HEK293T (cell line): Measurements from ENCODE around the gene CASD1.

ENCODE experiments used
- BHLHE40 ChIP-seq: fragments of 450-650 bp; IDR thresholded peaks from 2 replicates; pipeline ENCODE4 v1.6.1; 2016; ENCODE audit warnings: mild to moderate bottlenecking, moderate library complexity, borderline replicate concordance
- FOXA1 ChIP-seq: fragments of 450-650 bp; IDR thresholded peaks from 2 replicates; pipeline ENCODE4 v1.6.1; 2016; ENCODE audit warnings: mild to moderate bottlenecking
- FOXK2 ChIP-seq: fragments of 450-650 bp; IDR thresholded peaks from 2 replicates; pipeline ENCODE4 v1.6.1; 2016; ENCODE audit warnings: mild to moderate bottlenecking
- FOXM1 ChIP-seq: fragments of 450-650 bp; IDR thresholded peaks from 2 replicates; pipeline ENCODE4 v1.6.1; 2017; ENCODE audit warnings: mild to moderate bottlenecking, borderline replicate concordance
- SP1 ChIP-seq: fragments of 450-650 bp; IDR thresholded peaks from 2 replicates; pipeline ENCODE4 v1.6.1; 2017

DNA sequence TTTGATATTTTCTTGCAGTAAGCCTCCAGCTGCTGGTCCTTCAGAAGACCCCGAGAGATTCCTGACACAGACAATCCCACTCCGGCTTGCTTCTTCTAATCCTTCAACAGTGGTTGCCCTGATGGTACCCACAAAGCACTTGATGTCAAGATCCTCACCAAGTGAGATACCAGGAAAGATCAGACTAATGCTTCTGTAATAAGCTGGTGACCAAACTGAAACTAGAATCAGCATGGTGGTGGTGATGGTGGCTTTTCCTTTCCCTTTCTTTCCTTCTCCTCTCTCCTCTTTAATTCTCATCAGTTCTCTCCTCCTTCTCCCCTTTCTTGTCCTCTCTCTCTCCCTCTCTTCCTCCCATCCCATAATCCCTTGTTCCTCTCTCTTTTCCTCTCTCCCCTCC is 25.8 kb upstream of the CASD1 start:
- no peak for TF ChIP-seq FOXA1
- TF ChIP-seq FOXK2: no peak
- no peak for TF ChIP-seq FOXM1
- no peak for TF ChIP-seq BHLHE40
- no peak for TF ChIP-seq SP1
